B cell (primary cell): ENCODE measurements around the gene ULBP2.

ENCODE experiments used
- EZH2 ChIP-seq: IDR thresholded peaks from 2 replicates; pipeline ENCODE4 v1.6.1; 2012; ENCODE audit warnings: borderline replicate concordance, low read depth, mild to moderate bottlenecking, moderate library complexity, low read length; ENCODE audit not compliant: insufficient read depth, poor library complexity, severe bottlenecking
- TF ChIP-seq, protein P1 (sequence below): fragments of 200-600 bp; IDR thresholded peaks from one replicate; pipeline ENCODE4 v1.8.0; 2022; ENCODE audit warnings: antibody characterized with exemption, mild to moderate bottlenecking

DNA sequence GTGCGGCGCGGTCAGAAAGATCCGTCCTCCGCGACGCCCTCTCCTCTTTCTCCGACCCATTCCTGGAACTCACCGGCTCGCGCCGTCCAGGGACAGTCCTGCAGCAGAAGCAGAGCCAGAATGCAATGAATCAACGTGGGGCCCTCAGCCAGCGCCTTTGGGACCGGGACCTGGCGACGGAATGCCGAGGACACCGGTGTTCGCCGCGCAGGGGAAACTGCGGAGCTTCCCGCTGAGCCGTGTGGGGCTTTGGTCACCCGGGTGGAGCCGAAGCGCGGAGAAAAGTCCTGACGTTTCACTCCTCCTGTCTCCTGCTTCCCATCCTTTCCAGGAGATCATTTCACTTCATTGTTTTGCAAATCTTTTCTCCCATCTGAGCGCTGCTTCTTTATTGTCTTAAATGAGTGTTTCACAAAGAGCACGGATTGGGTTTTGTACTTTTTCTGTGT, 48.4 kb downstream of the ULBP2 start:
- TF ChIP-seq, protein P1, sequence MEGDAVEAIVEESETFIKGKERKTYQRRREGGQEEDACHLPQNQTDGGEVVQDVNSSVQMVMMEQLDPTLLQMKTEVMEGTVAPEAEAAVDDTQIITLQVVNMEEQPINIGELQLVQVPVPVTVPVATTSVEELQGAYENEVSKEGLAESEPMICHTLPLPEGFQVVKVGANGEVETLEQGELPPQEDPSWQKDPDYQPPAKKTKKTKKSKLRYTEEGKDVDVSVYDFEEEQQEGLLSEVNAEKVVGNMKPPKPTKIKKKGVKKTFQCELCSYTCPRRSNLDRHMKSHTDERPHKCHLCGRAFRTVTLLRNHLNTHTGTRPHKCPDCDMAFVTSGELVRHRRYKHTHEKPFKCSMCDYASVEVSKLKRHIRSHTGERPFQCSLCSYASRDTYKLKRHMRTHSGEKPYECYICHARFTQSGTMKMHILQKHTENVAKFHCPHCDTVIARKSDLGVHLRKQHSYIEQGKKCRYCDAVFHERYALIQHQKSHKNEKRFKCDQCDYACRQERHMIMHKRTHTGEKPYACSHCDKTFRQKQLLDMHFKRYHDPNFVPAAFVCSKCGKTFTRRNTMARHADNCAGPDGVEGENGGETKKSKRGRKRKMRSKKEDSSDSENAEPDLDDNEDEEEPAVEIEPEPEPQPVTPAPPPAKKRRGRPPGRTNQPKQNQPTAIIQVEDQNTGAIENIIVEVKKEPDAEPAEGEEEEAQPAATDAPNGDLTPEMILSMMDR = no peak
- TF ChIP-seq EZH2 = peak; percentile 40
